ENCODE data around the gene RNF14.
"Not testable (repeated sequence)": the region's sequence is repeated elsewhere in the genome, so short reads cannot be mapped to it uniquely, and the experiment has no call there.

The RNF14 gene

DNA sequence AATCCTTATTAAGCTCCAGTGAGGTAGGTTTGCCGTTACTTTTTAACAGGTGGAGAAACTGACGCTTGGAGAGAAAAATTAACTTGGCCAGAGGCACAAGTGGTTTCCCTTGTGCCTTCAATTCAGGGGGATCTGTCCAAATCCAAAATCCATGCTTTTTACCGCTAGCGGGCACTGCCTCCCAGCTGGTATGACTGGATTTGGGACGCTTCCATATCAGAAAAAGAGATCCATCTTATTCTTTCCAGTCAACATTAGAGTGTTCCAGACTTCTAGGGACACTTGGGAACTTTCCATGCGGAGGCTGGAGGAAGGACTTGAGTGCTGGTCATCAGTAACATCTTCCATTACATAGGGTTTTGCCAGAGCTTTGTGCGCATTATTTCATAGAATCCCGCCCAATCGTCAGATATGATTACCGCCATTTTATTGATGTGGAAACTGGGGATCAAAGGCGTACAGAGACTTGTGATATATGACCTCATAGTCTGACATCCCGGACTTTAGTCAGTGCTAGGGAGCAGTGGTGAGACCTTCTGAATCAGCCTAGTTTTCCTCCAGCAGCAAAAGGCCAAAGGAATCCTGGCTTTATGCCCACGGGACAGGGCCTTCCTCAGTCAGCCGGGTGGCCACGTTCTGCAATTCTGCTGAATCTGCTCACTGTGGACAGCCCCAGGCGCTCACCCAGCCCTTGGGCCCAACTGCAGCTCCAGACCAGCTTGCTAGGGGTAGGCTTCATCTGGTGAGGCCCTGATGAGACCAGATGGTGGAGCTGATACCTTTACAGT lies 45.0 kb downstream of the RNF14 start:
- DNase-seq (ENCODE audit: low read depth in 2 of 2) = no peak

DNA sequence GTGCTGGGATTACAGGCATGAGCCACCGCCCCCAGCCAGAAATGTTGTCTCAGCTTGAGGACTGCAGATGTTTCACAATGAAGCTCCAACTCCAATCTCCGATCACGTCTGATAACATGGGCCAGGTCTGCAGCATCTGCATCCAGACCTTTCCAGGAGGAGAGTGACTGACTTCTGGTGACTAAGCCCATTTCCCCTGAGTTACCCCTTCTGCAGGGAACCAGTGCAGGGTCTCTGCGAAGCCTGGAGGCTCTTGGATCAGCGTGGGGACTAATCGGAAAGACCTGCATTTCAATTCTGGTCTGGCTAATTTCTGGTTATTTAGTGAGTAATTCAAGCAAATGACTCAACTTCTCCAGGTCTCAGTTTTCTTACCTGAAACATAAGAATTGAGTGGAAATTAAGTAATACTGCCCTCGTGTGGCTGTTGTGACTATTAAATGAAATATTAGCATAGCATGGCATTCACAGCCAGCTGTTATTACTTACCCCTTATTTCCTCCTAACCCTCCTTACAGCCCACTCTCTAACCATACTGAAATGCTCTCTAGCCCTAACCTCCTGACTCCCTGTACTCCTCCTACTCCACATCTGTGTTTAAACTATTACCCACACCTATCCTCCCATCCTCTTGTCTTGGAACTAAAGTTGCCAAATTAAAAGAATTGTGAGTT lies 46.1 kb downstream of the RNF14 start:
- DNase-seq (ENCODE audit: low read depth in 2 of 2) = peak; percentile 31 to 47

DNA sequence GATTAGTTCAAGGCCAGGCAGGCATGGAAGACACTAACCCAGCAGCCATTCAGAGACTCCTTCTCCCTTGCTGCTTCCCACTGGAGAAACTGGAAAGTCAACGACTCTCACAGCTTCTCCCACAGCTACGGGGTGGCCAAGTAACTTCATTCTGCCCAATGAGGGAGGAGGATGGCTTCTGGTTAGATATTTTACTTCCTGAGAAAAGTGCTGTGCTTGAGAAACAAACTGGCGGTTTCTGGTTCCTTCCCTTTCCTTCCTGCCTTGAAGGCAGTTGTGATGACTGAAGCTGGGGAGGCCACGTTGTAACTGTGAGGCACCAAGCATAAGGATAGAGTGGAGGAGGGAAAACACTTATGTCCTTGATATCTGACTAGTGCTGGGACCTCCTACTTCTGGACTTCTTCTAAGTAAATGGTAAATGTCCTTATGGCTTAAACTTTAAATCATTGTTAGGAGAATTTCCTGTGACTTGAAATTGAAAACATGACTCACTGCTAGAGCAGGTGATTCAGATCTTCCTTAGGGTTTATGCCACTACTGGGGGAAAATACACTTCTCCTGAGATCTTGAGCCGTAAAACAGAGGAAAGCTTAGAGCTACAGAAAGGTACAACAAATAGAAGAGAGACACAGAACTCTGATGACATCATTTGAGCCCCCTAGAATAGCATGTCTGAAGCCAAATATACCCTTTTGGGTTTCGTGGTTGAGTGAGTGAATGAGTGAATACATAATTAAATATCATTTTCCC lies 47.1 kb downstream of the RNF14 start:
- peak; percentile 29 to 39 for DNase-seq (ENCODE audit: low read depth in 2 of 2)

DNA sequence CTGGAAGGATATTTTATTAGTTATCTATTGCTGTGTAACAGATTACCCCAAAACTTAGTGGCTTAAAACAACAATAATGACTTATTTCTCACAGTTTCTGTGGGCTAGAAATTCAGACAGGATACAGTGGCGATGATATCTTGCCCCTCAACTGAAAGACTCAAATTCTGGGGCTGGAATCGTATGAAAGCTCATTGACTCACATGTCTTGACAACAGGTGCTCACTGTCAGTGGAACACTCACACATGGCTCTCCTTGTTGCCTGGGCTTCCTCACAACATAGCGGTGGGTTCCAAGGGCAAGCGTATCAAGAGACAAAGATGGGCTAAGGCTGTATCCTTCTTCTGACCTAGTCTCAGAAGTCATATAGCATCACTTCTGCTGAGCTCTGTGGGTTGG lies 47.7 kb downstream of the RNF14 start:
- peak; percentile 33 to 34 for DNase-seq (ENCODE audit: low read depth in 2 of 2)

DNA sequence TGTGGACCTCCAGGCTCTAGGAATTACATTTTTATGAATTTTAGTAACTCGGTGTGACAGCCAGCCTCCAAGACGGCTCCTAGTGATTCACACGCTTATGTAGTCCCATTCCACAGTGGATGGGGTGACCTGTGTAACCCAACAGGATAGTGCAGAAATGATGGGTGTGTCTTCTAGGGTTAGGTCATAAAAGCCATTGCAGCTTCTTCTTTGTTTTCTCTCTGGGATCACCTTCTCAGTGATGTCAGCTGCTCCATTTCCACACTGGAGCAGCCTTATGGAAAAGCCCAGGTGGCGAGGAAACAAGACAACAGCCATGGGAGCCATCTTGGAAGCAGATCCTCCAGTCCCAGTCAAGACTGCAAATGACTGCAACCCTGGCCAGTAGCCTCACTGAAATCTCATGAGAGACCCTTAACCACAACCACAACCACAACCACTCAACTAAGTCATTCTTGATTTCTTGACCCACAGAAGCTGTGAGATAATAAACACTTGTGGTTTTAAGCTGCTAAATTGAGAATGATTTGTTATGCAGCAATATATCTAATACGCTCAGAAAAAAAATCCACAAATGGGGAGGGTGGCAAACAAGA lies 49.0 kb downstream of the RNF14 start:
- no peak for DNase-seq (ENCODE audit: low read depth in 2 of 2)

DNA sequence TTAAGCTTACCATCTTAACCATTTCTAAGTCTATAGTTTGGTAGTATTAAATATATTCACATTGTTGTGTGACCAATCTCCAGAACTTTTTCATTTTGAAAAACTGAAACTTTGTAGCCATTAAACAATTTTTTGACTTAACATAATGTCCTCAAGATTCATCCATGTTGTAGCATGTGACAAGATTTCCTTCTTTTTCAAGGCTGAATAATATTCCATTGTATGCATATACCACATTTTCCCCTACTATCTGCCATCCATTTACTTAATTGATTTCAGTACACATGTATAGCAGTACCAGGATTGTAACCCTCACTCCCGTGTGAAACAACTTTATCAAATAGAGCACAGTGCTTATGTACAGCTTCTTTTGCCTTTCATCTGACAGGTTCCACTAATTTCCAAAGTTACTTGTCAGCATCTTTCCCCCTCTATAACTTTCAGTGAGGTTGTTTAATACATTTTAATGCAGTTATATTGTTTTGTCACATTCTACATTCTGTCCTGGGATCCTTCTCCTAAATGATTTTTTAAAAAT lies 51.3 kb downstream of the RNF14 start:
- no peak for DNase-seq (ENCODE audit: low read depth in 2 of 2)

DNA sequence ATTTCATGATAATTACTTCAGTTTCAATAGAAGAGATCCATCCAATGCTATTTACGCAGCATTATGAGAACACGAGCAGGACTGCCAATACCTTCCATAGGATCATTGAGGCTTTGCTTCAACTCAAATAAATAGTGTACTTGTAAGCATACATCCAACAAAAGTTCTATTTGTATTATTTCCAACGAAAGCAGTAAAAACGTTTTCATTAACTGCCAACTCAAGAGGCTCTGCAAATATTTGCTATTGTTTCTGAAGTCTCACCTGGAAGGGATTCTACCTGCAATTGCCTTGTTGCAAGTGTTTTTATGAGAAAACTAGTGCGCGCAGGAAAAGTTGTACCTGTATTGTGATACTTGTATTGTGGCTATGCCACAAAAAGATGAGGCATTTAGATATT lies 54.9 kb downstream of the RNF14 start:
- no peak for DNase-seq (ENCODE audit: low read depth in 2 of 2)

DNA sequence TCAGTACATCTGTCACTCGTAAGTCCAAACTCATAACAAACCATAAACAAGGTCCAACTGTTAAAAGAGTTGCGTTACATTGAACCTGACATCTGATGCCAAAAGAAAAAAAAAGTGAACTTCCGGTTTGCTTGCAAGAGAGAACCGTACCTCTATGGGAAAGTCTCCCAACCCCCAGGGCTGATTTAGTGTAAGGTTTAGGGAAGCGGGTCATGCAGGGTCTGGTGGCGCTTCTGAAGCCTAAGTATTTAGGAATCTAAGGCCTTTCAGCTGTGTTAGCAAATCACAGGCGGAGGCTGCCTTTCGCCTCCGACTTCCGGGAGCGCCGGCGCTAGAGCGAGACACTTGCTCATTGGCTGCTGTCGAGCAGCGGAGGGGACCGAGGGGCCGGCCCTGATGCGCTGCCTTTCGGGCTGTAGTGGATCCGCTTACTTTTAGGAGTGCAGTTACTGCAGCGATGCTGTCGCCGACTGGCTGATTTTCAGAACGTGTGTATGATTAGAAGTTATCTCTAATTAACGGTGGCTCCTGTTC lies 55.9 kb downstream of the RNF14 start:
- DNase-seq (ENCODE audit: low read depth in 2 of 2) = peak; percentile 71 to 80

DNA sequence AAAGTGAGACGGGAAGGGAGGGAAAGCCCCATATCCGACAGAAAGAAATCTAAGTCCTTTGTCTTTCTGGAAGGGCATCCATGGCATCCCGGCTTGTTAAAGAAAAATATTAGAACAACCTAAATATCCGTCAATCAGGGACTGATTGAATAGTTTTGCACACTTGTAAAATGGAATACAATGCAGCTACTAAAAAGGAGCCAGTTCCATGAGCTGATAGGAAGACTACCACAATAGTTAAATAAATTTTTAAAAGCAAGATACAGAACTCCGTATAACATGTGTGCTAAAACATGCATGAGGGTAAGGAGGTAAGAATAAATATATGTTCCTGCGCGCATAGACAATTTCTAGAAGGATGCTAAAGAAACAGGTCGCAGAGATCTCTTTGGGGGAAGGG lies 56.7 kb downstream of the RNF14 start:
- DNase-seq (ENCODE audit: low read depth in 2 of 2) = no peak

DNA sequence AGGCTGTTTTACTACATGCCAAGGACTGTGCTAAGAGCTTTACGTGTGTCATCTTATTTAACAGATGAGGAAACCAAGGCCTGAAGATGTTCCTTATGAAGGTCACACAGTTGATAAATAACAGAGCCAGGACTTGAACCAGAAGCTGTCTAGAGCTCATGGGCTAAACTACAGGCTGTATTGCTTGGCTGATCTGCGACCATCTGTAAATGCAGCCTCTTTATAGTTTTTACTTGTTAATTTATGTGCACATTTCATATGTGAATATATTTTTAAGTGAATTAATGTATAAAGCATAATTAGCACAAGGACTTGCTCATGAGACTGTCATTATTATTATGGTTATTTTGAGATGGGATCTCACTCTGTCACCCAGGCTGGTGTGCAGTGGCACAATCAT lies 63.2 kb downstream of the RNF14 start:
- DNase-seq (ENCODE audit: low read depth in 2 of 2) = no peak

DNA sequence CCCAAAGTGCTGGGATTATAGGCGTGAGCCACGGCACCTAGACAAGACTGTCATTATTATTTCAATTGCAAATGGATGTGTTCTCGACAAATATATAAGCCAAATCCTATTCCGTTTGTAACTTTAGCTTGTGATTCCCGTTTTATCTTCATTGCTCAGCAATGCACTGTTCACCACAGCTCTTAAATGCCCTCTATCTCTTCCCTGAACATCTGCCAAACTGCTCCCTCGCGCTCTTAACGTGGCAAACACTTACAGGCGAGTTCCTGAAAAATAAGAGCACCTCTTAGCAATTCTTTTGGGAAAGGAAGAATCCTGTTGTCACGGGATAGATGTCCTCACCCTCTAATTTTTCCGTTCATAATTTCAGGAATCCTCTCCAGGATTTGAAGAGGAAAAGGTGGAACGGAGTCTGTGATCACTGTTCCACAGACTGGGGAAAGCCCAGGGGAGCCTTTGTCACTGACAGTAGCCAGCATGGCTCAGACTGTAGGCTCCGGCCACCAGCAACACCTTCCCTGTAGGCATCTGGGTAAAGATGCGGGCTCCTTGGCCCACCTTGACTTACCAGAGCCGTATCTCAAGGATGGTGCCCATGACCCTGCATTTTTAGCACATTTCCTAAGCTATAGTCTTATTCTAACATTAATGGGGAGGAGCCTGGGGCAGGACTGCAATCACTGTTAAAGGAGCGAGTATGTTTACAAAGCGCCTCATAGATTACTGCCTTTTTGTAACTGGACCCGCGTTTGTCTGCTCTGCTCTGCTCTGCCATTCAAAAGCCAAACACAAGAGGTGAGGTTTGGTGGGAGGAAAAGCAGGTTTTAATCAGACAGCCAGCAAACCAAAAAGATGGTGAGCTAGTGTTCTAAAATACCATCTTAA lies 64.1 kb downstream of the RNF14 start:
- no peak for DNase-seq (ENCODE audit: low read depth in 2 of 2)

DNA sequence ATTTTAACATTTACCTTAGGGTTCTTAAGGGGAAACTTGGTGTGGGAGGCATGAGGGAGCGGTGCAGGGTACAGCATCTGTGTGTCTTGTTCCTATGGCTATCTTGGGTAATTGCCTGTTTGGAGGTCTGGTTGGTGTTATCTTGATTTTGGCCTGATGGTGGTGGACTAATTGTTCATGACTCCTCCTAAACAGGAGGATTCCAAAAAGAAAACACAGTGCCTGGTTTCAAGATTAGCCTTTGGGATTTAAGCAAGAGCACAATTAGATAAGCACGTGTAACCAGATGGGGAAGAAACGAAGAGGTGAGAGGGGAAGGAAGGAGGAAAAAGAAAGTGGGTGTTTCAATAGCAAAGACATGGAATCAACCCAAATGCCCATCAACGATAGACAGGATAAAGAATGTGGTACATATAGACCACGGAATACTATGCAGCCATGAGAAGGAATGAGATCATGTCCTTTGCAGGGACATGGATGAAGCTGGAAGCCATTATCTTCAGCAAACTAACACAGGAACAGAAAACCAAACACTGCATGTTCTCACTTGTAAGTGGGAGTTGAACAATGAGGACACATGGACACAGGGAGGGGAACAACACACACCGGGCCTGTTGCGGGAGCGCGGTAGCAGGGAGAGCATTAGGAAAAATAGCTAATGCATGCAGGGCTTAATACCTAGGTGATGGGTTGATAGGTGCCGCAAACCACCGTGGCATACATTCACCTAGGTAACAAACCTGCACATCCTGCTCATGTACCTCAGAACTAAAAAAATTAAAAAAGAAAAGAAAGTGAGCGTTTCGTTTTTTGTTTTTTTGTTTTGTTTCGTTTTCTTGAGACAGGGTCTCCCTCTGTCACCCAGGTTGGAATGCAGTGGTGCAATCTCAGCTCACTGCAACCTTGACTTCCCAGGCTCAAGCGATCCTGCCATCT lies 65.0 kb downstream of the RNF14 start:
- DNase-seq (ENCODE audit: low read depth in 2 of 2) = not testable (repeated sequence)

DNA sequence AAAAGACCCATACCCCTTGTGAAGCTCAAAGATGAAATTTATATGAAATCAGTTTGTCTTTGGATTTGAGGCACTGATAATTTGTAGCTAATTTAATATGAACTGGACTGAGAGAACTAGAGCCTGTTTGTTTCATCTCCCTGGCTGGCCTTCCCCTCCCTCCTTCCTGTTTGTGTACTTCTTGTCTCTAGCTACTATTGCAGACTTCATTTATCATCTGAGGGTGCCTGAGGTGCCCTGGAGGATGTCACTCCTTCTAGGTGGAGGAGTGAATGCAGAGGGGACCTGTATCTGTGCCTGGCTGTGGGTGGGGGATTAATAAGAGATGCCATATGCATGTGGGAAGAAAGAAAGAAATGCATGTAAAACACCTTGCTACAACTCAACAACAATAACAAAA lies 66.1 kb downstream of the RNF14 start:
- no peak for DNase-seq (ENCODE audit: low read depth in 2 of 2)

DNA sequence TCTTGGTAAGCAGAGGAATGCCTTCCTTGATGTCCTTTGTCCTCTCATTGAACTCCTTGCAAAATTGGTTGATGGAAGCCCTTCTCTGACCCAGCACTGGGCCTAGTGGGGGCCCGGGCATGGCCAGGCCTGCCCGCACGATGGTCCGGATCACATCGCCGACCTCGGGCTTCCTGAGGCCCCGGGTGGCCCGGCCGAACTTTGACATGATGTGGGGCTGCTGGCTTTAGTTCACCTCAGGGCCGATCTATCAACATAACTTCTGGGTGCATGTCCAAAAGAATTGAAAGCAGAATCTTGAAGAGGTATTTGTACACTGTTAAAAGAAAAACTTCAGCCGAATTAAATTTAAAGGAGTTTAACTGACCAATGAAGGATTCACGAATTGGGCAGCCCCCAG lies 68.0 kb downstream of the RNF14 start:
- no peak for DNase-seq (ENCODE audit: low read depth in 2 of 2)

DNA sequence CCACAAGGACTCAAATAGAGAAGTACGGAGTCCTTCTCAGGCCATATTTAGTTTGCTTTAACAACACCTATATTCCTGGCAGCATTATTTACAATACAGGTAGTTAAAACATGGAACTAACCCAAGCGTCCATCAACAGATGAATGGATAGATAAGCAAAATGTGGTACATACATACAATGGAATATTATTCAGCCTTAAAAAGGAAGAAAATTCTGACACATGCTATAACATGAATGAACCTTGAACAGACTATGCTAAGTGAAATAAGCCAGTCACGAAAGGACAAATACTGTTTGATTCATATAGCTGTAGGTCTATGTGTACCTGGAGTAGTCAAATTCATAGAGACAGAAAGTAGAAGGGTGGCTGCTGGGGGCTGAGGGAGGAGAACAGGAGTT lies 68.7 kb downstream of the RNF14 start:
- not testable (repeated sequence) for DNase-seq (ENCODE audit: low read depth in 2 of 2)

DNA sequence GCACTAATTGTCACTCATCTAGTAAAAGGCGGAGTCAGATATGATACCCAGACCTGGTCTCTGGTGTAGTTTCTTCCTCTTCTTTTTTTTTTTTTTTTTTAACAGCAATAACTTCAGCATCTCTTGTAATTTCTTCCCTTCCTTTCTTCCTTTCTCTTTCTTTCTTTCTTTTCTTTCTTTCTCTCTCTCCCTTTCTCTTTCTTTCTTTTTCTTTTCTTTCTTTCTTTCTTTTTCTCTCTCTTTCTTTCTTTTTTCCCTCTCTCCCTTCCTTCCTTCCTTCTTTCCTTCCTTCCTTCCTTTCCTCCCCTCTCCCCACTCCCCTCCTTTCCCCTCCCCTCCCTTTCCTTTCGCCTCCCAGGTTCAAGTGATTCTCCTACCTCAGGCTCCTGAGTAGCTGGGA lies 69.8 kb downstream of the RNF14 start:
- DNase-seq (ENCODE audit: low read depth in 2 of 2) = no peak
